ENCODE measurements around the gene PPL.
"Not testable (repeated sequence)": the region's sequence is repeated elsewhere in the genome, so short reads cannot be mapped to it uniquely, and the experiment has no call there.

The PPL gene

GRCh38 chr16:4904942-4905615 is 31.9 kb downstream of the PPL start:
- DNase-seq (ENCODE audit: low spot score), result no peak

- DNase-seq (ENCODE audit: low spot score), result no peak
Measured at GRCh38 chr16:4904108-4904941, 32.6 kb downstream of the PPL start.

GRCh38 chr16:4902038-4902437 is 34.9 kb downstream of the PPL start:
- DNase-seq (ENCODE audit: low spot score), result no peak

DNA sequence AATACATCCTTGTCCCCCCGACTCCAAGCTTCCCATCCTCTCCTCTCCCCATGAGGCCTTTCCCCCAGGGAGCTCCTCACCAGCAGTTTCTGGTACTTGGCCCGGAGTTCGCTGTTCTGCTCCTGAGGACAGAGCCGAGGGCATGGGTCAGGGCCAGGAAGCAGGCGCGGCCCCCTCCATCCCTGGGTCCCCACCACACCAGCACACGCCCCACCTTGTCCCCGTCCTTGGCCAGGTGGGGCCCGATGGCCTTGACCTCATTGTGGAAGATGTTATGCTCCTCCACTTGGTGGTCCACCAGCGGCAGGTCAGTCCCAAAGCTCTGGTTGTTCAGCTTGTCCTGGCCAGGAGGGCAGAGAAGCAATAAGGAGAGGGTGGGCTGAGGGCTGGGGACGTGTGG is 36.2 kb downstream of the PPL start:
- no peak for DNase-seq (ENCODE audit: low spot score)

GRCh38 chr16:4900036-4900435 is 36.9 kb downstream of the PPL start:
- no peak for DNase-seq (ENCODE audit: low spot score)

DNA sequence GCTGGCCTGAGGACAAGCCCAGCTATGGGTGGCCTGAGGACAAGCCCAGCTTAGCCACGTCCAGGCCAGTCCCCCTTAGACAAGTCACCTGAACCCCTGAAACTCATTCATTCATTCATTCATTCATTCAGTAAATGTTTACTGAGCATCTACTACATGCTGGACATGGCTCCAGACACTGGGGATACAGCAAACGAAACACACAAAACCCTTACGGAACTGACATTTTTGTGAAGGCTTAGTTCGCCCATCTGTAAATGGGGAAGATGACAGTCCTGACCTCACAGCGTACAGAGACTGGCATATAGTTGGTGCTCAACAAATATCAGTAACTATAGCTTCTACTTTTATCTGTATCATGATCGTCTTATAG is 37.5 kb downstream of the PPL start:
- no peak for DNase-seq (ENCODE audit: low spot score)

DNA sequence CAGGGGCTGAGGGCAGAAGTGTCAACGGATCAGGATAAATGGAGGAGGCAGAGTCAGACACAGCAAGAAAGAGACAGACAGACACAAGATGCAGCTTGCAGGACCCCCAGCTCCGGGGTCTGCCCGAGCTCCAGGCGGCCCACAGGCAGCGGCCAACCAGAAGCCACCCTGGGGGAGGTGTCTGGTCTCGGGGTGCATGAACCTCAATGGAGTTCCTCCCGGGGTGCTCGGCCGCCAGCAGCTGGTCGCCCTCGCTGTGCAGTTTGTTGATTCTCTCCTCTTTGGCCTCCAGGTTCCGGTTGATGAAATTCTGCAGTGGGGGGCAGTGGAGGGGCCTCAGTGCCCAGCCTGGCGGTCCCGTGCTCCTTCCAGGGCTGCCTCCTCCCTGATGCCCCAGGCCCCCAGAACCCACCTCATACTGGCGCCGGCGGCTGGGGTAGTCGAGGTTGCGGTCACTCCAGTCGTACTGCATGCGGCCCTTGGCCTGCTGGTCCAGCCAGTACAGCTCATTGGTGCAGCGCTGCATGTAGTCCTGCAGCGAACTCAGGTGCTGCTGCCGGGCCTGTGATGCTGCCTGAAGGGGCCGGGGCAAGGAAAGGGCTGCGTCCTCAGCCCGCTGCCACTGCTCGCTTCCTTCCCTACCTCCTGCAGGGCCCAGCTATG is 38.0 kb downstream of the PPL start:
- DNase-seq (ENCODE audit: low spot score), result no peak

GRCh38 chr16:4897328-4897727 is 39.6 kb downstream of the PPL start:
- DNase-seq (ENCODE audit: low spot score), result no peak

DNA sequence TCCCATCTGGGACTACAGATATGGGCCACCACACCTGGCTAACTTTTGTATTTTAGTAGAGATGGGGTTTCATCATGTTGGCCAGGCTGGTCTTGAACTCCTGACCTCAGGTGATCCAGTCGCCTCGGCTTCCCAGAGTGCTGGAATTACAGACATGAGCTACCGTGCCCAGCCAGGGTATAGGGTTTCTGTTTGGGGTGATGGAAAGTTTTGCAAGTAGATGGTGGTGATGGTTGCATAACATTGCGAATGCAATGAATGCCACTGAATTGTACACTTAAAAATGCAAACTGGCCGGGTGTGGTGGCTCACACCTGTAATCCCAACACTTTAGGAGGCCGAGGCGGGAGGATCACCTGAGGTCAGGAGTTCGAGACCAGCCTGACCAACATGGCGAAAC is 40.2 kb downstream of the PPL start:
- not testable (repeated sequence) for DNase-seq (ENCODE audit: low spot score)

DNA sequence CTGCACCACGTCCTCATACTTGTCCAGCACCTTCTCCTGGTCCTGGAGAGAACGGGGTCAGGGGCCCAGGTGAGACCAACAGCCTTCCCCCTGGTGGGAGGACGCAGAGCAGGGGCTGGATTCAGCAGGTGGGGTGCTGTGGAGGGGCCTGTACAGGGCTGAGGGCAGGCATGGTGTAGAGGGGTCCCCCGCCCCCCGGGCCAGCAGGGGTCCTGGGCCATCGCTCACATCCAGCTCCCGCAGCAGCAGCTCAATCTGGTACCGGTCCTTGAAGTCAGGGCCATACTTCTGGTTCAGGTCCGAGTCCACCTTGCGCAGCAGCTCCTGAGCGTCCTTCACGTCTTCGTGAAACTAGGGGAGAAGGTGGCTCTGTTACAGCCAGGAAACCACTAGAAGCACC is 41.6 kb downstream of the PPL start:
- no peak for DNase-seq (ENCODE audit: low spot score)

DNA sequence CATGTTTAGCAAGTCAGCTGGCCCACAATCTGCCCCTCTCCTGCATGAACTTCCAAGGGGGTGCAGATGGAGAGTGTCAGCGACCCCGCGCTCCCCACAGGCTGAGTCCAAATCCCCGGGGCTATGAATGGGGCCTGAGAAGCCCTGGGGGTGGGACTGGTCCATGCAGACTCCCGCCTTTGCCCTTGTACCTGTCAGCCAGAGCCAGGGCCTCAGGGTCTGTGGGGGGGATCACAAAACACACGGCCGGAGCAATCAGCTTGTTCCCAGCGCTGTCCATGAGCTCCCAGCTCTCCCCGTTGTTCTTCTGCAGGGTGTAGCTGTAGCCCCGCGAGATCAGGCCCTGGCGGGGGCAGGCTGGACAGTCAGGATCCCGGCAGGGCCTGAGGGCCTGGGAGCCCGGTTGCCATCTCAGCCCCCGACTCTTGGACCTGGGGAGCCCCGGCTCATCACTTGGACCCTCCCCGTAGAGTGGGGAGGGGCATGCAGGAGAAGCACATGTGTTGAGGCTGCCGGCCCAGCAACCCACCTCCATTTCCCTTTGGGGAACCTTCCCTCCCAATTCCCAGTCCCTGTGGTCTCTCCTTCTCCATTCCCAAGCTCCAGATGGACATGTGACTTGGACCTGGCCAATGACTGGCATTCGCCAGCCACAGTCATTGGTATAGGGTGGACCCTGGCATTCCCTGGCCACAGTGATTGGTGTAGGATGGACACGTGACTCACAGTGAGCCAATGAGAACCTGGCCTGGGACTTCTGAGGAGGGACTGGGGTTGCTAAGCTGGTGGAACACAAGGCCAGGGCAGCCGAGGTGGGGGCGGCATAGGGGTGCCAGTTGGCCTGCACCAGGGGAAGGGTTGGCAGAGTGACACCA is 42.4 kb downstream of the PPL start:
- DNase-seq (ENCODE audit: low spot score), result no peak

- no peak for DNase-seq (ENCODE audit: low spot score)
Measured at GRCh38 chr16:4893103-4893862, 43.7 kb downstream of the PPL start.

- DNase-seq (ENCODE audit: low spot score), result no peak
Measured at GRCh38 chr16:4892361-4893102, 44.4 kb downstream of the PPL start.

DNA sequence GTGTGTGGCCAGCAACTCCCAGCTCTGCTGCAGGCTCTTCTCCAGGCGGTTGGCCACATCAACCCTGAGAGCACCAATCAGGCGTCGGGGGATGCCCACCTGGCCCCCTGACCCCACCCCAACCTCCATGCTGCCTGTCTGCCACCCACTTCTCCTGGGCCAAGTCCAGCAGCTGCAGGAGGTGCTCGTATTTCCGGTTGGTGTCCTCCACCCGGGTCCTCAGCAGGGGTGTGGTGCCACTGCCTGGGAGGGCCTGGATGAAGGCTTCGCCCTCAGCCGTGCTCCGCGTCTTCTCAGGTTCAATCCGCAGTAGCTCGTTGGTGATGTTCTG is 45.1 kb downstream of the PPL start:
- DNase-seq (ENCODE audit: low spot score), result no peak

DNA sequence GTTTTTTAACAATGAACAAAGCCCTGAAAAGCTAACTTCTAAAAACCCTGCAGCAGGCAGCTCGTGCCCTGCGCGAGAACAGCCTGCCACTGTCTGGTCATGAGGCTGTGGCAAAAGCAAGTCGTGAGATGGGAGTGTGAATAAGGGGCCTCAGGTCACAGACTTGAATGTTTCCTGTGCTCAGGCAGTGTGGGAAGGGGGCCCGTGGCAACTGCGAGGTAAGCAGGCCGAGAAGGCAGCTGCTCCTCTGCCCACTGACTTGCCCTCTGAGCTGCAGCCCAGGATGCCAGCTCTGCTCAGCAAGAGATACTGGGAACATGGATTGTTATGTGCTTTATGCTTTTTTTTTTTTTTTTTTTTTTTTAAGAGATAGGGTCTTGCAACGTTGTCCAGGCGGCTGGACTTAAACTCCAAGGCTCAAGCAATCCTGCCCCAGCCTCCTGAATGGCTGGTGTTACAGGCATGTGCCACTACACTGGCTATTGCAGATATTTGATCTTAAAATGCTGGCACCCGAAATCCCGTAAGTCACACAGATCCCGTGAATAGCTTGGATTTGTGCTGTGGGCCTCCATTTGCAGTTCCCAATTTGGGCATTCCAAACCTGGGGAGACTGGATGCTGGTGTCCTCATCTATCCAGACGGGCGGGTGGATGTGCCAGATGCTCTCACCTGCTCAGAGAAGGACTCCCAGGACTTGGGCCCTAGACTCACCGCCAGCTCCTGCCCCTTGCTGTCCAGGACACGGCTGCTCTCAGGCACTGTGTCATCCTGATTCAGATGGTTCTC is 45.7 kb downstream of the PPL start:
- DNase-seq (ENCODE audit: low spot score), result no peak

- no peak for DNase-seq (ENCODE audit: low spot score)
Measured at GRCh38 chr16:4890686-4891085, 46.3 kb downstream of the PPL start.

GRCh38 chr16:4890026-4890425 is 46.9 kb downstream of the PPL start:
- no peak for DNase-seq (ENCODE audit: low spot score)

- DNase-seq (ENCODE audit: low spot score), result no peak
Measured at GRCh38 chr16:4888428-4889135, 48.4 kb downstream of the PPL start.

GRCh38 chr16:4886151-4886550 is 50.8 kb downstream of the PPL start:
- DNase-seq (ENCODE audit: low spot score), result no peak

Measured in kidney capillary endothelial cell (primary cell).